ENCODE results near the gene XPR1. TPM values are rescaled to one million over a fixed set of nuclear protein-coding genes. Genes with fewer than 3 reads are reported as not detected.

XPR1 gene
- total and polyA plus RNA-seq, 7 donors: 3.7 to 19.1 (median 11.2) TPM

- Histone ChIP-seq H3K27ac (no peak overlapping the region), H3K4me1 (no peaks in the 10 kb centered on the region), H3K27me3 (ENCODE audit: insufficient read depth in 3 of 3, low read length in 2 of 3) (no peaks in the 10 kb centered on the region), H3K4me3 (no peak overlapping the region), H3K36me3 (ENCODE audit: insufficient read depth in 1 of 2, low read depth in 1 of 2) (peaks cover 0 to 4% of the 10 kb centered on the region in 2 donors), H3K9me3 (no peaks in the 10 kb centered on the region)
- ATAC-seq (no peak), DNase-seq (no peak)
- intact Hi-C loops (cut with DNase I): no loop called here
- TF ChIP-seq, protein P1, sequence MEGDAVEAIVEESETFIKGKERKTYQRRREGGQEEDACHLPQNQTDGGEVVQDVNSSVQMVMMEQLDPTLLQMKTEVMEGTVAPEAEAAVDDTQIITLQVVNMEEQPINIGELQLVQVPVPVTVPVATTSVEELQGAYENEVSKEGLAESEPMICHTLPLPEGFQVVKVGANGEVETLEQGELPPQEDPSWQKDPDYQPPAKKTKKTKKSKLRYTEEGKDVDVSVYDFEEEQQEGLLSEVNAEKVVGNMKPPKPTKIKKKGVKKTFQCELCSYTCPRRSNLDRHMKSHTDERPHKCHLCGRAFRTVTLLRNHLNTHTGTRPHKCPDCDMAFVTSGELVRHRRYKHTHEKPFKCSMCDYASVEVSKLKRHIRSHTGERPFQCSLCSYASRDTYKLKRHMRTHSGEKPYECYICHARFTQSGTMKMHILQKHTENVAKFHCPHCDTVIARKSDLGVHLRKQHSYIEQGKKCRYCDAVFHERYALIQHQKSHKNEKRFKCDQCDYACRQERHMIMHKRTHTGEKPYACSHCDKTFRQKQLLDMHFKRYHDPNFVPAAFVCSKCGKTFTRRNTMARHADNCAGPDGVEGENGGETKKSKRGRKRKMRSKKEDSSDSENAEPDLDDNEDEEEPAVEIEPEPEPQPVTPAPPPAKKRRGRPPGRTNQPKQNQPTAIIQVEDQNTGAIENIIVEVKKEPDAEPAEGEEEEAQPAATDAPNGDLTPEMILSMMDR (IDR thresholded peaks at IDR 0.05): no peak
- WGBS, 3 donors: 61 to 77% (median 76%) methylated on average over 2 of the region's 2 CpGs
Measured at GRCh38 chr1:180892675-180893074, 260.9 kb downstream of the XPR1 start.

GRCh38 chr1:180893614-180894013 lies 261.8 kb downstream of the XPR1 start:
- H3K27me3 ChIP-seq (ENCODE audit: insufficient read depth in 3 of 3, low read length in 2 of 3): no peaks in the 10 kb centered on the region
- ATAC-seq: no peak
- H3K9me3 ChIP-seq: no peaks in the 10 kb centered on the region
- H3K4me3 ChIP-seq: no peak overlapping the region
- no peak overlapping the region for H3K27ac ChIP-seq
- no peaks in the 10 kb centered on the region for H3K36me3 ChIP-seq (ENCODE audit: insufficient read depth in 1 of 2, low read depth in 1 of 2)
- DNase-seq: no peak
- 74 to 84% (median 77%) methylated on average over 3 of the region's 3 CpGs for WGBS, 3 donors
- intact Hi-C loops (cut with DNase I): no loop called here
- H3K4me1 ChIP-seq: no peaks in the 10 kb centered on the region
- TF ChIP-seq, protein P1 (IDR thresholded peaks at IDR 0.05): no peak

DNA sequence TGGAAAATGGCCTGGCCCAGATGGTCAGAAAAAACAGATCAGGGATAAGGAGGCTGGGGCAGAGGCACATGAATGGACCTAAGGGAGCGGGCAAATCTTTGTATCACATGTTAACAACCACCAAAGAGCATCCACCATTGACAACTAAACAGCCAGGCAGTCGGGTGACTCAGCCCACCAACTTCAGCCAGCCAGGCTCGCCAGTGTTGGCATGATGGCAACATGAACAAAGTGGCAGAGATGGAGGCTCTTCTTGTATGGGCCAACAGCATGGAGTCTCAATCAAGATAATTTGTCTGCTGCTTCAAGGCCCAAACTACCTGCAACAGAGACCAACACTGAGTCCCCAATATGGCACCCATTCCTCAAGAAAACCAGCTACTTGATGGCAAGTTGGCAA lies 264.3 kb downstream of the XPR1 start:
- no peak for DNase-seq
- H3K27ac ChIP-seq: no peak overlapping the region
- TF ChIP-seq, protein P1 (IDR thresholded peaks at IDR 0.05): no peak
- intact Hi-C loops (cut with DNase I): no loop called here
- no peaks in the 10 kb centered on the region for H3K9me3 ChIP-seq
- ATAC-seq: no peak
- no peaks in the 10 kb centered on the region for H3K27me3 ChIP-seq (ENCODE audit: insufficient read depth in 3 of 3, low read length in 2 of 3)
- no peaks in the 10 kb centered on the region for H3K36me3 ChIP-seq (ENCODE audit: insufficient read depth in 1 of 2, low read depth in 1 of 2)
- WGBS, 3 donors: 86 to 93% (median 92%) methylated on average over 3 of the region's 3 CpGs
- H3K4me3 ChIP-seq: no peak overlapping the region
- H3K4me1 ChIP-seq: no peaks in the 10 kb centered on the region

DNA sequence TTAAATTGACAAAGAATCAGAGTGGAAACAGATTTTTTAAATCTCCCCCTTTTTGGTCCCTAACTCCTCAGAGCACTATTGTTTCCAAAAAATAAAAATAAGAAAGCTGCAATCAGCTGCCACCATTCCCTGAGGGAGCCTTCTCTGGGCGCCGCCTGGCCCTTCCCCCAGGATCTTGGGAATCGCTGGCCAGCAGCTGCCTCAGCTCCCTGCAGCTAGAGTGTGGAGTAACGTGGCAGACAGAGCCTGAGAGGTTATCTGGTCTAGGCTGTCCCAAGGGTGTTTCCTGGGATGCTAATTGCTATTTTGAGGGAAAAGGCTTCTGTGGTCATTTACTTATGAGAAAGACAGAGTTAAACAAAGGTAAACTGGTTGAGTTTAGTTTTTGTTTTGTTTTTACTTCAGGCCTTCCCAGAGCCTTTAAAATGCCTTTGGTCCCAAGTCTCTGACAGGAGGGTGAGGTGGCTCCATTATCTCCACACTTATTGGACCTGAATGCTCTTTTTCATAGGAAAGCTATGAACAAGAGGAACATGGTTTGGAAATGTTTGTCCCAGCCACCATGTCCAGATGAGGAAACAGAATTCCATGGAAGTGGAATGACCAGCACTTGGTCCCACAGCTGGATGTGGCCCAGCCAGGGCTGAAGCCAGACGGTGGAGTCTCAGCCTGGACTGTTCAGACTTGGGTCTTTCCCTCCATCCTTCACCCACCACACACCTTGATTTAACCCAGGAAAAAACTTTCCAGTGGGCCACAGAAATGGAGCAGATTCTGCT lies 266.8 kb downstream of the XPR1 start:
- TF ChIP-seq, protein P1 (IDR thresholded peaks at IDR 0.05): no peak
- Histone ChIP-seq H3K9me3 (no peaks in the 10 kb centered on the region), H3K27me3 (ENCODE audit: insufficient read depth in 3 of 3, low read length in 2 of 3) (no peaks in the 10 kb centered on the region), H3K36me3 (ENCODE audit: insufficient read depth in 1 of 2, low read depth in 1 of 2) (no peaks in the 10 kb centered on the region), H3K4me3 (no peak overlapping the region), H3K27ac (no peak overlapping the region), H3K4me1 (no peaks in the 10 kb centered on the region)
- intact Hi-C loops (cut with DNase I): no loop called here
- no peak for ATAC-seq
- DNase-seq: no peak
- 49 to 60% (median 59%) methylated on average over 5 of the region's 5 CpGs for WGBS, 3 donors

- no peak overlapping the region for H3K4me3 ChIP-seq
- TF ChIP-seq, protein P1 (IDR thresholded peaks at IDR 0.05): no peak
- ATAC-seq (no peak), DNase-seq (no peak)
- intact Hi-C loops (cut with DNase I): no loop called here
- WGBS, 3 donors: 91 to 97% (median 94%) methylated on average over 7 of the region's 7 CpGs
- no peaks in the 10 kb centered on the region for H3K36me3 ChIP-seq (ENCODE audit: insufficient read depth in 1 of 2, low read depth in 1 of 2)
- H3K4me1 ChIP-seq: no peaks in the 10 kb centered on the region
- H3K27ac ChIP-seq: no peak overlapping the region
- no peaks in the 10 kb centered on the region for H3K9me3 ChIP-seq
- H3K27me3 ChIP-seq (ENCODE audit: insufficient read depth in 3 of 3, low read length in 2 of 3): no peaks in the 10 kb centered on the region
Measured at GRCh38 chr1:180899262-180899661, 267.4 kb downstream of the XPR1 start.

Data from psoas muscle (tissue), 8 donors.